ENCODE results near the gene PI16.

DNA sequence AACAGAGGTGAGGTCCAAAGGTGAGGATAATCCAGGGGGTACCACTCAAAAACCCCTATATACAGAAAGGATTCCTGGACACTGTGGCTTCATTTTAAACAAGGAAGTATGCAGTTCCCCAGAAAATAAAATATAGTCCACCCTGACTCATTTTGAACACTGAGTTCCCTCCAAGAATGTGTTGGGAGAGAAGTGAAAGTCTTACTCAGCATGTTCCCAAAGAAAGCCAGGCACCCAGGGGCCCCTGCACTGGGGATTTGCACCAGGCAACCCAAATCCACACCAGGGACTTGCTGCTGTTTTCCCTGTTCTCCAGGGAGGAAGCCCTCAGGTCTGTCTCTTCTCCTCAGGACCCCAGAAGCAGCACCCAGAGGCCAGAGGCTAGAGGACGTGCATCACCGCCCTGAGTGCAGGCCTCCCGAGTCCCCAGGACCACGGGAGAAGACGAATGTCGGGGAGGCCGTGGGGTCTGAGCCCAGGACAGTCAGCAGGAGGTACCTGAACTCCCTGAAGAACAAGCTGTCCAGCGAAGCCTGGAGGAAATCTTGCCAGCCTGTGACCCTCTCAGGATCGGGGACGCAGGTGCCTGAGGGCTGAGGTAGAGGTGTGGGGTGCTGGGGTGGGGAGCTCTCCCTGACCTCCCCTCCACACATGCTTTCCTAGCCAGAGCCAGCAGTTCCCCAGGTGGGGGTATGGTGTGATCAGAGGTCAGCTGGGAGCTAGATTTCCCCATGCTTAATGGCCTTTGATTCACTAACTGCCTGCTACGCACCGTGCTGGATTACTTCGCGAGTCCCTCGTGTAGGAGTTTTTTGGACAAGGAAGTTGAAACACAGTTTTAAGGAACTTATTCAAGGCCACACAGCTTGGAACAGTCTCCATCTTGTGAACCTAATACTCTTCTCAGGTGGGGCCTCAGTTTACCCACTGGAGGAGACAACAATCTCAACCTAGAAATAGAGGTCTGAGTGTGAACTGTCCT lies 54.2 kb downstream of the PI16 start:
- TF ChIP-seq EZH2 (IDR thresholded peaks at IDR 0.05; ENCODE audit: insufficient read depth, poor library complexity, severe bottlenecking) (no peak), EZH2phosphoT487 (IDR thresholded peaks at IDR 0.05; ENCODE audit: insufficient read depth, low read depth) (no peak)

Measured in GM23248 (cell line).